ENCODE results near the gene SPHK1. TPM values are rescaled to one million over a fixed set of nuclear protein-coding genes. Genes with fewer than 3 reads are reported as not detected.

Gene SPHK1
- total RNA-seq, 1 experiment from 2014 or later: 18.2 TPM

GRCh38 chr17:76433693-76434092, 49.3 kb downstream of the SPHK1 start:
- no peaks in the 10 kb centered on the region for H3K9me3 ChIP-seq (ENCODE audit: control insufficient read depth, insufficient read depth, low read depth, low read length)
- H3K36me3 ChIP-seq (ENCODE audit: control insufficient read depth, insufficient read depth, low read length): no peaks in the 10 kb centered on the region
- ATAC-seq (no peak), DNase-seq (ENCODE audit: low read depth, low spot score) (no peak)
- H3K4me3 ChIP-seq (ENCODE audit: low read depth in 2 of 2, low read length in 2 of 2): no peak overlapping the region
- H3K27ac ChIP-seq (ENCODE audit: low read length): no peak overlapping the region
- ChIA-PET POLR2A (no interaction called here), CTCF (interaction anchor here (0.7 kb wide), 1 partner anchor 35 kb away, joined by 3 read pairs; no protein-coding TSS in a partner anchor)
- TF ChIP-seq SIN3A (IDR thresholded peaks at IDR 0.05; ENCODE audit: borderline replicate concordance, insufficient read depth, low read depth, low read length) (no peak), POLR2AphosphoS5 (IDR thresholded peaks at IDR 0.05; ENCODE audit: low read depth, low read length) (no peak), REST (IDR thresholded peaks at IDR 0.05; ENCODE audit: insufficient read depth in 1 of 2, low read depth in 2 of 2, low read length in 1 of 2) (no peak), CTCF (IDR thresholded peaks at IDR 0.05) (no peak), TCF7L2 (IDR thresholded peaks at IDR 0.05; ENCODE audit: low read depth, low read length) (no peak)
- BruUV-seq (replicated peaks): no TSS peak
- intact Hi-C loops (cut with micrococcal nuclease; ENCODE audit: unreplicated experiment): no loop called here
- in situ Hi-C loops (cut with HindIII; ENCODE audit: low pct_unique_long_range_greater_than_20kb, low sequenced_read_pairs): no loop called here
- H3K27me3 ChIP-seq (ENCODE audit: control insufficient read depth, insufficient read depth, low read length): no peaks in the 10 kb centered on the region
- H3K4me1 ChIP-seq (ENCODE audit: control insufficient read depth, insufficient read depth, low read length): peaks cover 13% of the 10 kb centered on the region

GRCh38 chr17:76434870-76435269, 50.5 kb downstream of the SPHK1 start:
- H3K27ac ChIP-seq (ENCODE audit: low read length): no peak overlapping the region
- ChIA-PET CTCF (no interaction called here), POLR2A (interaction anchor here (0.6 kb wide), 1 partner anchor 9 kb away, joined by 3 read pairs; no protein-coding TSS in a partner anchor)
- intact Hi-C loops (cut with micrococcal nuclease; ENCODE audit: unreplicated experiment): no loop called here
- ATAC-seq: no peak
- TF ChIP-seq CTCF (IDR thresholded peaks at IDR 0.05) (no peak), TCF7L2 (IDR thresholded peaks at IDR 0.05; ENCODE audit: low read depth, low read length) (no peak), POLR2AphosphoS5 (IDR thresholded peaks at IDR 0.05; ENCODE audit: low read depth, low read length) (no peak), REST (IDR thresholded peaks at IDR 0.05; ENCODE audit: insufficient read depth in 1 of 2, low read depth in 2 of 2, low read length in 1 of 2) (no peak), SIN3A (IDR thresholded peaks at IDR 0.05; ENCODE audit: borderline replicate concordance, insufficient read depth, low read depth, low read length) (no peak)
- in situ Hi-C loops (cut with HindIII; ENCODE audit: low pct_unique_long_range_greater_than_20kb, low sequenced_read_pairs): no loop called here
- no peak overlapping the region for H3K4me3 ChIP-seq (ENCODE audit: low read depth in 2 of 2, low read length in 2 of 2)
- no peaks in the 10 kb centered on the region for H3K27me3 ChIP-seq (ENCODE audit: control insufficient read depth, insufficient read depth, low read length)
- no peaks in the 10 kb centered on the region for H3K9me3 ChIP-seq (ENCODE audit: control insufficient read depth, insufficient read depth, low read depth, low read length)
- no peak for DNase-seq (ENCODE audit: low read depth, low spot score)
- peaks cover 22% of the 10 kb centered on the region for H3K4me1 ChIP-seq (ENCODE audit: control insufficient read depth, insufficient read depth, low read length)
- no peaks in the 10 kb centered on the region for H3K36me3 ChIP-seq (ENCODE audit: control insufficient read depth, insufficient read depth, low read length)
- BruUV-seq (replicated peaks): no TSS peak

Measured in Panc1 (cell line).